HepG2 (cell line): ENCODE results near the gene TMEM134. TPM values are rescaled to one million over a fixed set of nuclear protein-coding genes. Genes with fewer than 3 reads are reported as not detected.

Experiments
- ATAC-seq: fragments of 200-7000 bp; cut with Tn5 transposase; 3 replicates; pipeline ENCODE4 v1.9.1; 2020; ENCODE audit warnings: mild to moderate bottlenecking, moderate library complexity
- BruUV-seq: library from RNA; stranded (reverse); fragments of 400-500 nt; replicated peaks from 2 replicates; lab custom pipeline; 2021; lab: Mats Ljungman, UMichigan
- CTCF ChIA-PET: fragments of 300-600 bp; formaldehyde crosslinking; extraction: SDS; loops from one replicate; lab custom pipeline; 2021; ENCODE audit warnings: low total read pairs, inconsistent platforms, low intra/inter-chr PET ratio; lab: Yijun Ruan, JAX
- POLR2A ChIA-PET: fragments of 350-600 bp; sonication (Branson Sonifier 250); formaldehyde crosslinking; loops from one replicate; lab custom pipeline; 2020; ENCODE audit warnings: antibody characterized with exemption, inconsistent platforms; lab: Yijun Ruan, JAX
- DNase-seq: peaks from one replicate; pipeline ENCODE4 v3.0.0-alpha.2; 2015; ENCODE audit warnings: low spot score
- FAIRE-seq: peaks from 3 replicates; lab custom pipeline; 2011; peaks lifted over from hg19 to GRCh38; lab: Jason Lieb, UNC
- H2AFZ ChIP-seq: one replicate; pipeline ENCODE4 v1.6.1; 2011; ENCODE audit warnings: low read length, inconsistent platforms
- H3K27ac ChIP-seq: fragments of 300-600 bp; 3 replicates; pipeline ENCODE4 v1.8.0; 2011; ENCODE audit warnings: mixed run types, mild to moderate bottlenecking, mixed read lengths, low read length, inconsistent platforms; ENCODE audit not compliant: insufficient read depth; ENCODE audit errors: extremely low read length
- H3K27me3 ChIP-seq, 2 experiments: fragments of 200-600 bp in 1 of 2; 2 replicates in 1 of 2; 3 replicates in 1 of 2; pipeline versions ENCODE4 v1.6.0 to v1.8.0; 2011; ENCODE audit warnings: low read length in 2 of 2, mild to moderate bottlenecking in 2 of 2, moderate library complexity in 2 of 2, inconsistent platforms in 1 of 2; ENCODE audit not compliant: insufficient read depth in 2 of 2, control insufficient read depth in 1 of 2
- H3K36me3 ChIP-seq, 2 experiments: fragments of 200-600 bp in 1 of 2; replicated peaks in 1 of 2; 2 replicates in 1 of 2; 3 replicates in 1 of 2; pipeline versions ENCODE4 v1.5.1 to v1.8.0; 2011; ENCODE audit warnings: low read length in 2 of 2, inconsistent platforms in 1 of 2; ENCODE audit not compliant: insufficient read depth in 2 of 2, control insufficient read depth in 1 of 2
- H3K4me1 ChIP-seq: 2 replicates; pipeline ENCODE4 v1.5.1; 2012; ENCODE audit warnings: low read length, inconsistent platforms; ENCODE audit not compliant: insufficient read depth
- H3K4me2 ChIP-seq: 2 replicates; pipeline ENCODE4 v1.6.0; 2011; ENCODE audit warnings: low read depth, low read length, inconsistent platforms
- H3K4me3 ChIP-seq, 3 experiments: fragments of 200-600 bp in 1 of 3; sonication (generic), shearing (Covaris generic) in 1 of 3; replicated peaks in 1 of 3; 2 replicates each; pipeline ENCODE4 v1.5.1; 2011 to 2016; ENCODE audit warnings: low read length in 3 of 3, inconsistent platforms in 2 of 3, low read depth in 2 of 3, mild to moderate bottlenecking in 2 of 3, control low read depth in 1 of 3, mixed read lengths in 1 of 3; ENCODE audit not compliant: insufficient read depth in 1 of 3
- H3K79me2 ChIP-seq: one replicate; pipeline ENCODE4 v1.6.1; 2011; ENCODE audit warnings: low read length, inconsistent platforms; ENCODE audit not compliant: insufficient read depth
- H3K9ac ChIP-seq: 2 replicates; pipeline ENCODE4 v1.6.0; 2011; ENCODE audit warnings: mild to moderate bottlenecking, low read depth, low read length, inconsistent platforms; ENCODE audit not compliant: insufficient read depth
- H3K9me3 ChIP-seq: 2 replicates; pipeline ENCODE4 v1.5.1; 2012; ENCODE audit warnings: mild to moderate bottlenecking, low read length
- H4K20me1 ChIP-seq: 2 replicates; pipeline ENCODE4 v1.6.0; 2011; ENCODE audit warnings: inconsistent platforms, mild to moderate bottlenecking, low read length, moderate library complexity; ENCODE audit not compliant: insufficient read depth
- HNF4A ChIP-seq: sonication (generic); formaldehyde crosslinking; IDR thresholded peaks from 2 replicates; pipeline ENCODE4 v1.4.0; 2020; ENCODE audit warnings: missing genetic modification reagents
- IRX3 ChIP-seq: sonication (generic); formaldehyde crosslinking; IDR thresholded peaks from 2 replicates; pipeline ENCODE4 v1.8.1; 2023; ENCODE audit warnings: mild to moderate bottlenecking, low read depth, missing genetic modification reagents, borderline replicate concordance
- KLF16 ChIP-seq, 2 experiments: sonication (generic) in 1 of 2; formaldehyde crosslinking in 1 of 2; IDR thresholded peaks; 2 replicates each; pipeline versions ENCODE4 v1.6.1 to v1.8.0; 2016 to 2023; ENCODE audit warnings: missing genetic modification reagents in 2 of 2, missing compliant biosample characterization in 1 of 2
- LCORL ChIP-seq, 2 experiments: fragments of 450-650 bp in 1 of 2; sonication (generic) in 1 of 2; formaldehyde crosslinking in 1 of 2; IDR thresholded peaks; 2 replicates each; pipeline versions ENCODE4 v1.5.0 to v1.6.1; 2017 to 2020; ENCODE audit warnings: antibody characterized with exemption in 1 of 2, missing genetic modification reagents in 1 of 2
- RXRA ChIP-seq: sonication (generic); formaldehyde crosslinking; IDR thresholded peaks from 2 replicates; pipeline ENCODE4 v1.5.1; 2020; ENCODE audit warnings: missing genetic modification reagents
- SMC3 ChIP-seq: IDR thresholded peaks from 2 replicates; pipeline ENCODE4 v1.6.1; 2011; ENCODE audit warnings: low read length, improper control_type of control experiment
- SP4 ChIP-seq: sonication (generic); formaldehyde crosslinking; IDR thresholded peaks from 2 replicates; pipeline ENCODE4 v1.8.1; 2023; ENCODE audit warnings: mild to moderate bottlenecking, missing genetic modification reagents
- TARDBP ChIP-seq: sonication (generic); formaldehyde crosslinking; IDR thresholded peaks from 2 replicates; pipeline ENCODE4 v1.8.0; 2022; ENCODE audit warnings: mild to moderate bottlenecking, missing genetic modification reagents
- ZKSCAN1 ChIP-seq: fragments of 150-350 bp; IDR thresholded peaks from 2 replicates; pipeline ENCODE4 v1.6.1; 2014; ENCODE audit warnings: low read length
- ZNF3 ChIP-seq: IDR thresholded peaks from 2 replicates; pipeline ENCODE4 v1.7.0; 2017; ENCODE audit warnings: inconsistent platforms
- ZNF598 ChIP-seq: sonication (generic); formaldehyde crosslinking; IDR thresholded peaks from 2 replicates; pipeline ENCODE4 v1.5.1; 2020; ENCODE audit warnings: mild to moderate bottlenecking, missing genetic modification reagents, borderline replicate concordance
- ZNF605 ChIP-seq: sonication (generic); formaldehyde crosslinking; IDR thresholded peaks from 2 replicates; pipeline ENCODE4 v1.8.0; 2022; ENCODE audit warnings: mild to moderate bottlenecking, missing genetic modification reagents
- ZNF790 ChIP-seq: sonication (generic); formaldehyde crosslinking; IDR thresholded peaks from 2 replicates; pipeline ENCODE4 v1.8.0; 2022; ENCODE audit warnings: missing genetic modification reagents, mild to moderate bottlenecking, borderline replicate concordance
- ZSCAN12 ChIP-seq: sonication (generic); formaldehyde crosslinking; IDR thresholded peaks from 2 replicates; pipeline ENCODE4 v1.9.0; 2021; ENCODE audit warnings: mild to moderate bottlenecking, missing genetic modification reagents
- WGBS: methylation state at CpG from one replicate; pipeline ENCODE4 v1.1.6; 2017; ENCODE audit warnings: low lambda C conversion rate; 5-methylcytosine and 5-hydroxymethylcytosine counted together
- in situ Hi-C: cut with HindIII; loops from 2 replicates; pipeline ENCODE4 v1.10.0; 2017; ENCODE audit warnings: low pct_unique_long_range_greater_than_20kb; ENCODE audit not compliant: extremely low pct_ligation_motif_present
- intact Hi-C: fragments of 100-400 bp; cut with micrococcal nuclease; formaldehyde crosslinking; loops from one replicate; pipeline ENCODE4 v1.10.0; 2022; ENCODE audit not compliant: unreplicated experiment
- polyA plus RNA-seq, 8 experiments: library from polyadenylated mRNA; depleted of rRNA in 3 of 8; stranded (reverse) in 7 of 8; unstranded in 1 of 8; fragments of >200 nt; fragmentation: Illumina TruSeq in 4 of 8; extraction: Trizol in 4 of 8; gene quantifications; 2 replicates each; pipeline versions ENCODE4 v1.2.1 to v1.2.3, GENCODE V29; 2011 to 2016; ENCODE audit warnings: low read depth in 4 of 8, missing spikeins in 1 of 8, mixed read lengths in 1 of 8; ENCODE audit not compliant: insufficient read depth in 1 of 8
- total RNA-seq, 5 experiments: library from RNA; depleted of rRNA; stranded (reverse); fragments of >200 nt; fragmentation: Illumina TruSeq; extraction: Trizol; gene quantifications; 2 replicates each; pipeline ENCODE4 v1.2.3, GENCODE V29; 2016; ENCODE audit warnings: low read depth in 1 of 5
- TF ChIP-seq, protein P1 (sequence below): sonication (generic); formaldehyde crosslinking; IDR thresholded peaks from 2 replicates; pipeline ENCODE4 v1.4.0; 2020; ENCODE audit warnings: missing genetic modification reagents
- TF ChIP-seq, protein P2 (sequence below): sonication (generic); formaldehyde crosslinking; IDR thresholded peaks from 2 replicates; pipeline ENCODE4 v1.5.0; 2020; ENCODE audit warnings: missing genetic modification reagents, mild to moderate bottlenecking, borderline replicate concordance
- TF ChIP-seq, protein P3 (sequence below): IDR thresholded peaks from 2 replicates; pipeline ENCODE4 v1.4.0; 2020; ENCODE audit warnings: mild to moderate bottlenecking, missing genetic modification reagents

TMEM134 gene
- total and polyA plus RNA-seq, 2 of the 13 experiments (the other 11 are each of a cell fraction or from before 2014, with no cell fraction given): 6.9 to 26.9 TPM

DNA sequence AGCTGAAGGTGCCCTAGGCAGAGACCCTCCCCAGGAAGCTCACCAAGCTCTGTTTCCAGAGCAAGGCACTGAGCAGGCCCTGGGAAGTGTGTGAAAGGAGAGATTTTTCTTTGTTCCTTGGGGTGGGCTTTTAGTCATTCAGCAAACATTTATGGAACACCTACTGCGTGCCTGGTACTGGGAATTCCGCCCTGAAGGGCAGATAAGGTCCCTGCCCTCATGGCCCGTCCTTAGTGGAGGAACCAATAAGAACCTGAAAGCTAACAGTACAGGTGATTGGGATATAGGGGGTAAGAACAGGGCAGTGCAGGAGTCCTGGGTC is 3.9 kb downstream of the TMEM134 start:
- peak overlapping the region; percentile 57 to 97 (median 80) for H3K4me3 ChIP-seq
- WGBS: 9% methylated on average over 3 of the region's 3 CpGs
- H3K9me3 ChIP-seq: no peaks in the 10 kb centered on the region
- intact Hi-C loops: no loop called here
- no peak overlapping the region for H2AFZ ChIP-seq
- no peaks in the 10 kb centered on the region for H4K20me1 ChIP-seq
- peak overlapping the region; percentile 74 for H3K4me2 ChIP-seq
- ChIA-PET POLR2A (interaction anchor here (0.6 to 2.5 kb wide), 12 partner anchors 9 to 185 kb away, joined by 3 to 16 read pairs (median 4); partner anchors contain the start of genes ACY3, AIP, CORO1B and PPP1CA), CTCF (no interaction called here)
- no peak for TF ChIP-seq IRX3
- TF ChIP-seq ZKSCAN1: peak; percentile 64; the same call in 1 of the 2 replicates
- TF ChIP-seq, protein P1, sequence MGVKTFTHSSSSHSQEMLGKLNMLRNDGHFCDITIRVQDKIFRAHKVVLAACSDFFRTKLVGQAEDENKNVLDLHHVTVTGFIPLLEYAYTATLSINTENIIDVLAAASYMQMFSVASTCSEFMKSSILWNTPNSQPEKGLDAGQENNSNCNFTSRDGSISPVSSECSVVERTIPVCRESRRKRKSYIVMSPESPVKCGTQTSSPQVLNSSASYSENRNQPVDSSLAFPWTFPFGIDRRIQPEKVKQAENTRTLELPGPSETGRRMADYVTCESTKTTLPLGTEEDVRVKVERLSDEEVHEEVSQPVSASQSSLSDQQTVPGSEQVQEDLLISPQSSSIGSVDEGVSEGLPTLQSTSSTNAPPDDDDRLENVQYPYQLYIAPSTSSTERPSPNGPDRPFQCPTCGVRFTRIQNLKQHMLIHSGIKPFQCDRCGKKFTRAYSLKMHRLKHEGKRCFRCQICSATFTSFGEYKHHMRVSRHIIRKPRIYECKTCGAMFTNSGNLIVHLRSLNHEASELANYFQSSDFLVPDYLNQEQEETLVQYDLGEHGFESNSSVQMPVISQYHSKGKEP (CRISPR knock-in tag): no peak
- TF ChIP-seq, protein P2, sequence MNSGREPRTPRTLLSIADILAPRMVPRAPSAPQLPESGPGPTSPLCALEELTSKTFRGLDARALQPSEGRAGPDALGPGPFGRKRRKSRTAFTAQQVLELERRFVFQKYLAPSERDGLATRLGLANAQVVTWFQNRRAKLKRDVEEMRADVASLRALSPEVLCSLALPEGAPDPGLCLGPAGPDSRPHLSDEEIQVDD (CRISPR knock-in tag): no peak
- 0 out of 2 replicates have a peak, but pooled peaks have one; percentile 7 for TF ChIP-seq HNF4A
- no peak for TF ChIP-seq SMC3
- 0 out of 2 replicates have a peak, but pooled peaks have one; percentile 3 for TF ChIP-seq TARDBP (CRISPR knock-in tag)
- TF ChIP-seq ZNF790 (CRISPR knock-in tag): peak; percentile 39; the same call in 1 of the 2 replicates
- TF ChIP-seq, protein P3, sequence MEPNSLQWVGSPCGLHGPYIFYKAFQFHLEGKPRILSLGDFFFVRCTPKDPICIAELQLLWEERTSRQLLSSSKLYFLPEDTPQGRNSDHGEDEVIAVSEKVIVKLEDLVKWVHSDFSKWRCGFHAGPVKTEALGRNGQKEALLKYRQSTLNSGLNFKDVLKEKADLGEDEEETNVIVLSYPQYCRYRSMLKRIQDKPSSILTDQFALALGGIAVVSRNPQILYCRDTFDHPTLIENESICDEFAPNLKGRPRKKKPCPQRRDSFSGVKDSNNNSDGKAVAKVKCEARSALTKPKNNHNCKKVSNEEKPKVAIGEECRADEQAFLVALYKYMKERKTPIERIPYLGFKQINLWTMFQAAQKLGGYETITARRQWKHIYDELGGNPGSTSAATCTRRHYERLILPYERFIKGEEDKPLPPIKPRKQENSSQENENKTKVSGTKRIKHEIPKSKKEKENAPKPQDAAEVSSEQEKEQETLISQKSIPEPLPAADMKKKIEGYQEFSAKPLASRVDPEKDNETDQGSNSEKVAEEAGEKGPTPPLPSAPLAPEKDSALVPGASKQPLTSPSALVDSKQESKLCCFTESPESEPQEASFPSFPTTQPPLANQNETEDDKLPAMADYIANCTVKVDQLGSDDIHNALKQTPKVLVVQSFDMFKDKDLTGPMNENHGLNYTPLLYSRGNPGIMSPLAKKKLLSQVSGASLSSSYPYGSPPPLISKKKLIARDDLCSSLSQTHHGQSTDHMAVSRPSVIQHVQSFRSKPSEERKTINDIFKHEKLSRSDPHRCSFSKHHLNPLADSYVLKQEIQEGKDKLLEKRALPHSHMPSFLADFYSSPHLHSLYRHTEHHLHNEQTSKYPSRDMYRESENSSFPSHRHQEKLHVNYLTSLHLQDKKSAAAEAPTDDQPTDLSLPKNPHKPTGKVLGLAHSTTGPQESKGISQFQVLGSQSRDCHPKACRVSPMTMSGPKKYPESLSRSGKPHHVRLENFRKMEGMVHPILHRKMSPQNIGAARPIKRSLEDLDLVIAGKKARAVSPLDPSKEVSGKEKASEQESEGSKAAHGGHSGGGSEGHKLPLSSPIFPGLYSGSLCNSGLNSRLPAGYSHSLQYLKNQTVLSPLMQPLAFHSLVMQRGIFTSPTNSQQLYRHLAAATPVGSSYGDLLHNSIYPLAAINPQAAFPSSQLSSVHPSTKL: no peak
- TF ChIP-seq ZNF605 (CRISPR knock-in tag): 0 out of 2 replicates have a peak, but pooled peaks have one; percentile 2
- TF ChIP-seq RXRA (CRISPR knock-in tag): 0 out of 2 replicates have a peak, but pooled peaks have one; percentile 7
- peak; percentile 6; the same call in 1 of the 2 replicates for TF ChIP-seq ZNF598
- TF ChIP-seq ZNF3 (CRISPR knock-in tag): peak; percentile 90
- TF ChIP-seq SP4 (CRISPR knock-in tag): peak; percentile 12; the same call in 1 of the 2 replicates
- TF ChIP-seq ZSCAN12 (CRISPR knock-in tag): no peak
- no peak for TF ChIP-seq LCORL (IDR thresholded peaks at IDR 0.05)
- 0 out of 2 replicates have a peak, but pooled peaks have one; percentile 7 for TF ChIP-seq LCORL (CRISPR knock-in tag; IDR thresholded peaks at IDR 0.05)
- 0 out of 4 replicates have a peak, but pooled peaks of 1 of the 2 experiments have one; percentile 0 for TF ChIP-seq KLF16 (CRISPR knock-in tag; IDR thresholded peaks at IDR 0.05)
- TF ChIP-seq, all 625 proteins: peak for 11
- H3K4me1 ChIP-seq: peaks cover 48% of the 10 kb centered on the region
- H3K79me2 ChIP-seq: no peaks in the 10 kb centered on the region
- peak overlapping the region; percentile 64 for H3K27ac ChIP-seq
- no TSS peak for BruUV-seq
- in situ Hi-C loops: loop anchor here (5.0 kb wide), 1 partner anchor 63 kb away; the partner anchor contains the start of genes PPP1CA and TBC1D10C
- H3K27me3 ChIP-seq: no peaks in the 10 kb centered on the region
- peak; percentile 1; the same call in 2 of the 3 replicates for ATAC-seq
- no peak for FAIRE-seq
- H3K36me3 ChIP-seq: no peaks in the 10 kb centered on the region
- DNase-seq: peak; percentile 30
- peak overlapping the region; percentile 73 for H3K9ac ChIP-seq
